Esophagus squamous epithelium (tissue), 5 donors: ENCODE data around the gene POLH. TPM values are rescaled to one million over a fixed set of nuclear protein-coding genes. Genes with fewer than 3 reads are reported as not detected.

ENCODE experiments used
- DNase-seq: peaks from one replicate; lab custom pipeline; 2025; lab: John Stamatoyannopoulos, UW
- H3K27ac ChIP-seq, 4 donors: fragments of 200-600 bp; sonication (generic); one replicate each; pipeline ENCODE4 v1.5.1; 2016 to 2019; ENCODE audit warnings: mild to moderate bottlenecking in 1 of 4
- H3K27me3 ChIP-seq, 4 donors: fragments of 200-600 bp; sonication (generic); 1 replicate in 3 of 4; 2 replicates in 1 of 4; pipeline versions ENCODE4 v1.5.1 to v1.6.0; 2017 to 2021; ENCODE audit warnings: antibody characterized with exemption in 1 of 4
- H3K36me3 ChIP-seq, 3 donors: fragments of 200-600 bp; sonication (generic); one replicate each; pipeline ENCODE4 v1.5.1; 2016 to 2019
- H3K4me1 ChIP-seq, 3 donors: fragments of 200-600 bp; sonication (generic); one replicate each; pipeline ENCODE4 v1.5.1; 2017 to 2019
- H3K4me3 ChIP-seq, 4 donors: fragments of 200-600 bp; sonication (generic); 1 replicate in 3 of 4; 2 replicates in 1 of 4; pipeline ENCODE4 v1.5.1; 2016 to 2019; ENCODE audit warnings: mild to moderate bottlenecking in 2 of 4, moderate library complexity in 1 of 4
- H3K9me3 ChIP-seq, 3 donors: fragments of 200-600 bp; sonication (generic); one replicate each; pipeline ENCODE4 v1.5.1; 2016 to 2019
- CTCF ChIP-seq, 6 experiments: fragments of 450-650 bp in 4 of 6; fragments of 200-600 bp in 2 of 6; sonication (generic) in 2 of 6; IDR thresholded peaks; one replicate each; pipeline ENCODE4 v1.5.1; 2016 to 2019; ENCODE audit warnings: antibody characterized with exemption in 6 of 6, mild to moderate bottlenecking in 4 of 6, moderate library complexity in 4 of 6
- POLR2A ChIP-seq, 4 donors: fragments of 450-650 bp; IDR thresholded peaks; one replicate each; pipeline ENCODE4 v1.6.1; 2017; ENCODE audit warnings: antibody characterized with exemption in 4 of 4, mild to moderate bottlenecking in 4 of 4, moderate library complexity in 3 of 4
- WGBS, 2 donors: methylation state at CpG; one replicate each; pipeline ENCODE4 v1.1.5; 2018; 5-methylcytosine and 5-hydroxymethylcytosine counted together
- intact Hi-C: fragments of 100-400 bp; cut with DNase I; formaldehyde crosslinking; loops from one replicate; pipeline ENCODE4 v1.15.0; 2022
- total RNA-seq, 4 donors: library from RNA; depleted of rRNA; stranded (reverse); fragments of >200 nt; gene quantifications; one replicate each; pipeline ENCODE4 v1.1.0, GENCODE V29; 2016
- donor health status: DM: yes; HTN: yes; CAD: no.

Gene POLH
- total RNA-seq, 4 donors from 2014 or later = 5.3 to 14.8 (median 12.4) TPM

GRCh38 chr6:43600595-43600994 is 24.6 kb downstream of the POLH start:
- Histone ChIP-seq H3K4me3 (no peak overlapping the region), H3K27ac (no peak overlapping the region), H3K36me3 (peaks cover 0 to 90% (median 12%) of the 10 kb centered on the region in 3 donors), H3K4me1 (no peaks in the 10 kb centered on the region), H3K27me3 (no peaks in the 10 kb centered on the region), H3K9me3 (no peaks in the 10 kb centered on the region)
- WGBS, 2 donors = 88 to 94% methylated on average over 2 of the region's 2 CpGs
- intact Hi-C loops = no loop called here
- no peak for DNase-seq
- TF ChIP-seq CTCF (IDR thresholded peaks at IDR 0.05) (no peak), POLR2A (IDR thresholded peaks at IDR 0.05) (no peak)

GRCh38 chr6:43604174-43604573 is 28.2 kb downstream of the POLH start:
- Histone ChIP-seq H3K4me1 (no peaks in the 10 kb centered on the region), H3K27me3 (no peaks in the 10 kb centered on the region), H3K9me3 (no peaks in the 10 kb centered on the region), H3K36me3 (peaks cover 0 to 85% (median 12%) of the 10 kb centered on the region in 3 donors), H3K4me3 (no peak overlapping the region), H3K27ac (no peak overlapping the region)
- intact Hi-C loops = no loop called here
- WGBS, 2 donors = 73 to 78% methylated on average over 2 of the region's 2 CpGs
- no peak for DNase-seq
- TF ChIP-seq CTCF (IDR thresholded peaks at IDR 0.05) = no peak
- no peak for TF ChIP-seq POLR2A (IDR thresholded peaks at IDR 0.05)

DNA sequence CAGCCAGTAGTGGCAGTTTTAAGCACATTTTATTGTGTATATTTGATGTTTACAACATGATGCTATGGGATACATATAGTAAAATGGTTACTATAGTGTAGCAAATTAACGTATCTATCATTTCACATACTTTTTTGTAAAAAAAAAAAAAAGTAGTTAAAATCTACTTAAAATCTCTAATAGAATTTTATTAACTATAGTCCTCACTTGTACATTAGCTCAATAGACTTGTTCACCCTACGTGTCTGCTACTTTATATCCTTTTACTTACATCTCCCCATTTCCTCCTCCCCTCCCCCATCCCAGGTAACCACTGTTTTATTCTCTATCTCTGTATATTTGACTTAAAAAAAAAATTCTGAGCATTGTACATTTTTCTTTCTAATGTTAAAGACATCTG is 30.0 kb downstream of the POLH start:
- no peak for DNase-seq
- Histone ChIP-seq H3K9me3 (no peaks in the 10 kb centered on the region), H3K4me3 (no peak overlapping the region), H3K27ac (no peak overlapping the region), H3K36me3 (peaks cover 0 to 79% (median 20%) of the 10 kb centered on the region in 3 donors), H3K4me1 (no peaks in the 10 kb centered on the region), H3K27me3 (no peaks in the 10 kb centered on the region)
- TF ChIP-seq POLR2A (IDR thresholded peaks at IDR 0.05) (no peak), CTCF (IDR thresholded peaks at IDR 0.05) (no peak)
- whole genome bisulfite sequencing, 2 donors = 75 to 89% methylated on average over 2 of the region's 2 CpGs
- intact Hi-C loops = no loop called here

- no peak overlapping the region for H3K4me3 ChIP-seq
- DNase-seq = no peak
- peaks cover under 1 to 79% (median 19%) of the 10 kb centered on the region in 3 donors for H3K36me3 ChIP-seq
- TF ChIP-seq POLR2A (IDR thresholded peaks at IDR 0.05) = no peak
- peak; percentile 57 to 83 (median 68) for TF ChIP-seq CTCF (IDR thresholded peaks at IDR 0.05)
- H3K4me1 ChIP-seq = no peaks in the 10 kb centered on the region
- 5 to 6% methylated on average over 5 of the region's 5 CpGs for WGBS, 2 donors
- H3K27ac ChIP-seq = no peak overlapping the region
- intact Hi-C loops = no loop called here
- no peaks in the 10 kb centered on the region for H3K9me3 ChIP-seq
- no peaks in the 10 kb centered on the region for H3K27me3 ChIP-seq
Measured at GRCh38 chr6:43608310-43608763, 32.4 kb downstream of the POLH start.

DNA sequence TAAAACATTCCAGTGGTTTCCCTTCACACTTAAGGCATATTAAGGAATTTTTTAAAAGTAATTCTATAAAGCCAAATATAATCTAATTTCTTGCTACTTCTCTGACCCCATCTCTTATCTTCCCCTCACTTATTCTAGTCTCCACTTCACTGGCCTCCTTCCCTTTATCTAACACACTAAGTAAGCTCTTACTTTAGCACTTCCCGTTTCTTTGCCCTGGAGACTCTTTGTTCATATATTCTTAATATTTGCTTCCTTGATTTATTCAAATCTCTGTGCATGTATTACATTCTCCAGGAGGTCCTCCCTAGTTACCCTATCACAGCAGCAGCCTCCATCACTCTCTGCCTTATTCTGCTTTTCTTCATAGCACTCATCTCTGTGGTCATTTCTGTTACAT is 32.8 kb downstream of the POLH start:
- Histone ChIP-seq H3K4me1 (no peaks in the 10 kb centered on the region), H3K4me3 (no peak overlapping the region), H3K27ac (no peak overlapping the region), H3K9me3 (no peaks in the 10 kb centered on the region), H3K36me3 (peaks cover 5 to 79% (median 23%) of the 10 kb centered on the region in 3 donors), H3K27me3 (no peaks in the 10 kb centered on the region)
- no peak for TF ChIP-seq POLR2A (IDR thresholded peaks at IDR 0.05)
- no peak for TF ChIP-seq CTCF (IDR thresholded peaks at IDR 0.05)
- WGBS, 2 donors = 59 to 71% methylated on average over 1 of the region's 1 CpG
- DNase-seq = no peak
- intact Hi-C loops = no loop called here
